GM12801 (cell line): ENCODE measurements around the gene CYP11A1.

Source experiments
- TF ChIP-seq, protein P1 (sequence below): IDR thresholded peaks from one replicate; pipeline ENCODE4 v1.5.1; 2011; ENCODE audit warnings: control low read depth; ENCODE audit not compliant: insufficient read length; ENCODE audit errors: extremely low read depth

Gene CYP11A1

DNA sequence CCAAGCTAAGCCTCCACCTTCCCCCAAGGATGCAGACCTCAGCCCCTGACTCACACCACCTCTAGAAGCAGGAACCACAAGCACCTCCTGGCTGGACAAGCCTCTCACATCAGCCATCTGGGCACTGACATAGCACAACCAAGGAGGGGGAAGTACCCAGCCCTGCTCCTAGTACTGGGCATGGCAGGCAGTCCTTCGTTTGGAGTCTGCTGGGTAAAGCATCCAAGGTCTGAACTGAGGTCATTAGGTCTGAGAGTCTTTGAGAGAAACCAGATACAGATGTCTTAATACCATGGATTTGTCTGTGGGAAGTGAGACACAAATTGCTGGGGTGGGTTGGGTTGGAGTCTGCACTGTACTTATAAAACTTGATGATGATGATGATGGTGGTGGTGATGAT is 69.6 kb downstream of the CYP11A1 start:
- TF ChIP-seq, protein P1, sequence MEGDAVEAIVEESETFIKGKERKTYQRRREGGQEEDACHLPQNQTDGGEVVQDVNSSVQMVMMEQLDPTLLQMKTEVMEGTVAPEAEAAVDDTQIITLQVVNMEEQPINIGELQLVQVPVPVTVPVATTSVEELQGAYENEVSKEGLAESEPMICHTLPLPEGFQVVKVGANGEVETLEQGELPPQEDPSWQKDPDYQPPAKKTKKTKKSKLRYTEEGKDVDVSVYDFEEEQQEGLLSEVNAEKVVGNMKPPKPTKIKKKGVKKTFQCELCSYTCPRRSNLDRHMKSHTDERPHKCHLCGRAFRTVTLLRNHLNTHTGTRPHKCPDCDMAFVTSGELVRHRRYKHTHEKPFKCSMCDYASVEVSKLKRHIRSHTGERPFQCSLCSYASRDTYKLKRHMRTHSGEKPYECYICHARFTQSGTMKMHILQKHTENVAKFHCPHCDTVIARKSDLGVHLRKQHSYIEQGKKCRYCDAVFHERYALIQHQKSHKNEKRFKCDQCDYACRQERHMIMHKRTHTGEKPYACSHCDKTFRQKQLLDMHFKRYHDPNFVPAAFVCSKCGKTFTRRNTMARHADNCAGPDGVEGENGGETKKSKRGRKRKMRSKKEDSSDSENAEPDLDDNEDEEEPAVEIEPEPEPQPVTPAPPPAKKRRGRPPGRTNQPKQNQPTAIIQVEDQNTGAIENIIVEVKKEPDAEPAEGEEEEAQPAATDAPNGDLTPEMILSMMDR = no peak

DNA sequence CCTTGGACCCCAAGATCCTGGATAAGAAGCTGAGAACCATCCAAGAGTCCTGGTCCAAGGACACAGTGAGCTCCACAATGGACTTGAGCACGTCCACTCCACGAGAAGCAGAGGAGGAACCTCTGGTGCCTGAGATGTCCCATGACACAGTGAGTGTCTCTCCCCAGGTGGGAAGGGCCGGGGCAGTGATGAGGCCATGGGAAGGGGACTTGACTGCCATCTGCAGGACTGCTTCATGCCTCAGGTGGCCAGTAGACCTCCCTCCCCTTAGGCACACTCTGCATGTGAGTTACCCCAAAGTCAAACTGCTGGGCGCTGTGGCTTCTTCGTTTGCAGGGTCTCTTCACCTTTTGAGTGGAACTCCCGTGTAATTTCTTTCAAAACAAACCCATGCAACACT is 71.6 kb downstream of the CYP11A1 start:
- TF ChIP-seq, protein P1 = no peak

DNA sequence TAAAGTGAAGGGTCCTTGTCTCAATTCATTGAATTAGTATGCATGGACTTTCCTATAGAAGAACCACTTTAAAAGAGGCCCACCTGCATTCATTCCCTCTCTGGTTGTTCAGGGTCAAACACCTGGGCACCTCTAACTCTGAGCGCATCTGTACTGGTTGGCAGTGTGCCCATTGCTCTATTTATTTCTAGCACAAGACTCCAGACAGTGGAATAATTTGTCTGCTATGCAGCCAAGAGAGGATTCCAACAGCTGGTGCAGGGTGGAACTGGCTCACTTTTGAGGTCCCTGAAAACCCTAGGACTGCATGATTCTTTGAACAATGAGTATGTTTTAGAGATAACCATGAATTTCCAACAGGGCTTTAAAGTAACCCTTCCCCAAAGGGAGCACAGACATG is 73.4 kb downstream of the CYP11A1 start:
- TF ChIP-seq, protein P1 = no peak

DNA sequence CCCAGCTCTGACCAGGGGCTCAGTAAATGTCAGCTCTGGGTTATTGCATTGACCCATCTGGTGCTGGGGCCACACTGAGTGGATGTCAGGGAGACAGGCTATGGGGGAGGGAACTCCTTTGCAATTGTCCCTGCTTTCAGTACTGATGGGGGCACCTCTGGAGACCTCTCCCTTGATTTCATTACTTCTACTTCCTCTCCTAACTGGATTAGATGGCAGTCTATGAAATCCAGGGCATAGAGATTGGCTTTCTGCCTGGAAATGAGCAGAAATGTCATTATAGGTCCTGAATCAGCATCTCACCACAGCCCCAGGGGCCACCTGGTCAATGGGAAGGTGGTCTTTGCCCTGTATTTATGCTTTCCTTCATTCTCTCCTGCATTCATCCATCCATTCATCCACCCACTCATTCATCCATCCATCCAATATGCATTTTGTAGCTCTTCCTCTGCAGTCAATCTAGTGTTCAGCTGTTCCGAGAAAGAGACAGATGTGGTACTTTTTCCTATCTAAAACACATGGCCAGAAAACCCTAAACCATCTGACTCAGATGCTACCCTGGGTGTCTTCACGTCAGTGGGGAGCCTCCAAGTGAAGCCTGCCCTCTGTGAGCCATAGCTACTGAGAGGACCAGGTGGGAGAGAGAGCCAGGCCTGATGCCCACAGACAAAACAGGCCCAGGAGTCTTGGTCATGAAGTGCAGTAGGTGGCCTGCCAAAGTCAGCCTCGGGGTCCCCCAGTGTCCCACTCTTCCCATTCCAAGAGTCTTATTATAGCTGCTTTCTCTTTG is 74.2 kb downstream of the CYP11A1 start:
- TF ChIP-seq, protein P1 = no peak

DNA sequence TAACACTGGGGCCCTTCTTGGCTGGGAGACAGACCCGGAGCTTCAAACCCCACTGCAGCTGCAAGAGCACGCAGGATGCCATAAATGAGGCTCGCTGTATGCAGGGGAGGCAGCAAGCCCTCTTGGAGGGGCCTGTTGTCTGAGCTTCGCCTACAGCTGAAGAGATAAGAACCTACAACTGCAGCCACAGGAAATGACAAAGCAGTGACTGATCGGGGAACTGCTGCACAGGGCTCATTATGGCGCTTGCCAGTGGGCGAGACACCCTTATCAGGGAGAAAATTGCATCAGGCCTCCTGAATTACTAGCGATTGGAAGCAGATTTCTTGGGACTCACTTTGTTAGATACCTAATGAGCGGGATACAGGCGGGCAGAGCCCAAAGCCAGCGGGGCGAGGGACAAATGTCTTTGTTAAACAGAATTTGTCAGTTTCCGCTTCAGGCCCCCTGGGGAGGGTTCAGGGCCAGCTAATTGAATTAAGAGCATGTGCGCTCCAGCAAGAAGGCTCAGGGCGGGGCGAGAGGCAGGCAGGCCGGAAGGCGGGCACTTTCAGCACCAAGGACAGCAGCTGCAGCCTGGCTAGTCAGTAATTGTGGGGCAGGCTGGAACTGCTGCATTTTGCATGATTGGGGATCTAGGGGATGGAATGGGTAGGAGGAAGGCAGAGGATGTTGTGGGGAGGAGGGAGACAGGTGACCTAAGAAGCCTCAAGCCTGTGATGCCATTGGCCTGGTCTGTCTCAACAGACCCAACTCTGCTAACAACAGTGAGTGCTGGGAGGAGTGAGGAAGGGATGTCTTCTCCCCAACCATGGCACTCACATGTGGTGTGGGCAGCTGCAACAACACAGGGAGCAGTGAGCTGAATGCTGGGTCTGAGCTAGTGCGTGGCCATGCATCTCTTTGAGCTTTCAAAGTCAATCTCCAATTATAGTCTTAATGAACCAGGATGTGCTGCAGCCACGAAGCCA is 76.1 kb downstream of the CYP11A1 start:
- TF ChIP-seq, protein P1 = no peak

DNA sequence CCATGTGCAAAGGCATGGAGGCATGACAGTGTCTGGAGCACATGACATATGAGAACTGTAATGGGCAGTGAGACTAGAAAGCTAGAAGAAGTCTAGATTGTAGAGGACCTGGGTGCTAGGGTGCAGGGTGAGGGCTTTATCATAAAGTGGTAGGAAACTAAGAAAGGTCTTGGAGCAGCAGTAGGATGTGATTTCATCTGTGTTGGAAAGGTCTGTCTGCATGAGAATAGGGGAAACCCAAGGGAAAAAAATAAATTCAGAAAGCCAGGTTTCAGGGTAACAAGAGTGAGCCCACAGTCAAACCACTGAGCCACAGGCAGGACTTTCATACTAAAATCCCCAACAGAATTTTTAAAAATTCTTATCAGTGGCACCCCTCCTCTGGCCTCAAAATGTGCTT is 76.8 kb downstream of the CYP11A1 start:
- TF ChIP-seq, protein P1 = no peak

DNA sequence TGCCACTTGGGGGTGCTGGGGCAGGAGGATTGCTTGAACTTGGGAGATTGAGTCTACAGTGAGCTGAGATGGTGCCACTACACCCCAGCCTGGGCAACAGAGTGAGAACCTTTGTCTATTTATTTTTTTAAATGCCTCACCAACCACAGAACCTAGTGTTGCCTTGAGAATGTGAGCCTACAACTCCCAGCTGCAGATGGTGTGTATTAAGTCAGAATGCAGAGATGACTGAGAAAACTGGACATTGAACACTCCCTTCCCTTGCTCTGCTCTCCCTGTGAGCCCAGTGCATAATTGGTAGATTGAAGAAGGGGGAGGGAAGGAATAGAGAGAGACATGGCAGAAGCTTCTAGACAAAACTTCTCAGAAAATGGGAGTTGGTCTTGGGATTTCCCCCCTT is 77.8 kb downstream of the CYP11A1 start:
- TF ChIP-seq, protein P1 = no peak
